NCI-H345 (cell line): ENCODE measurements around the gene TTYH3.
A peak's percentile ranks its signal among the peaks of the same experiment; 100 is the strongest.
"Not testable (repeated sequence)": the region's sequence is repeated elsewhere in the genome, so short reads cannot be mapped to it uniquely, and the experiment has no call there.

Source experiments
- DNase-seq: peaks from one replicate; lab custom pipeline; 2025; lab: John Stamatoyannopoulos, UW

The TTYH3 gene

GRCh38 chr7:2688409-2689342 is 56.9 kb downstream of the TTYH3 start:
- no peak for DNase-seq

GRCh38 chr7:2689343-2689847 is 57.6 kb downstream of the TTYH3 start:
- no peak for DNase-seq

- no peak for DNase-seq
Measured at GRCh38 chr7:2689951-2690705, 58.3 kb downstream of the TTYH3 start.

- DNase-seq, result no peak
Measured at GRCh38 chr7:2691011-2691707, 59.4 kb downstream of the TTYH3 start.

GRCh38 chr7:2691932-2692439 is 60.2 kb downstream of the TTYH3 start:
- DNase-seq, result not testable (repeated sequence)

- no peak for DNase-seq
Measured at GRCh38 chr7:2692543-2692942, 60.8 kb downstream of the TTYH3 start.

- DNase-seq, result not testable (repeated sequence)
Measured at GRCh38 chr7:2693420-2694121, 61.8 kb downstream of the TTYH3 start.

GRCh38 chr7:2694122-2694436 is 62.3 kb downstream of the TTYH3 start:
- not testable (repeated sequence) for DNase-seq

GRCh38 chr7:2698581-2699288 is 66.9 kb downstream of the TTYH3 start:
- peak; percentile 39 for DNase-seq

- peak; percentile 47 for DNase-seq
Measured at GRCh38 chr7:2699289-2699620, 67.5 kb downstream of the TTYH3 start.

- no peak for DNase-seq
Measured at GRCh38 chr7:2700141-2700850, 68.5 kb downstream of the TTYH3 start.

GRCh38 chr7:2701424-2701823 is 69.6 kb downstream of the TTYH3 start:
- no peak for DNase-seq

GRCh38 chr7:2701832-2702593 is 70.2 kb downstream of the TTYH3 start:
- no peak for DNase-seq

- DNase-seq, result no peak
Measured at GRCh38 chr7:2702594-2702957, 70.8 kb downstream of the TTYH3 start.

GRCh38 chr7:2705371-2706096 is 73.7 kb downstream of the TTYH3 start:
- no peak for DNase-seq

- no peak for DNase-seq
Measured at GRCh38 chr7:2706685-2707126, 74.9 kb downstream of the TTYH3 start.

GRCh38 chr7:2707481-2707880 is 75.7 kb downstream of the TTYH3 start:
- no peak for DNase-seq

- no peak for DNase-seq
Measured at GRCh38 chr7:2708041-2708440, 76.3 kb downstream of the TTYH3 start.
